Coronary artery (tissue), 2 donors: ENCODE results near the gene FSD2.

ENCODE experiments used
- DNase-seq: peaks from one replicate; pipeline ENCODE4 v3.0.0-alpha.2; 2017; ENCODE audit warnings: low spot score
- H3K27ac ChIP-seq, 2 donors: fragments of 200-600 bp; sonication (generic); one replicate each; pipeline ENCODE4 v1.5.1; 2016 to 2019
- H3K4me3 ChIP-seq: fragments of 200-600 bp; sonication (generic); 2 replicates; pipeline ENCODE4 v1.5.1; 2016; ENCODE audit warnings: mild to moderate bottlenecking, moderate library complexity
- TF ChIP-seq, protein P1 (sequence below): fragments of 200-600 bp; sonication (generic); IDR thresholded peaks from one replicate; pipeline ENCODE4 v1.5.1; 2019; ENCODE audit warnings: antibody characterized with exemption

The FSD2 gene

GRCh38 chr15:82742134-82742533 is 63.7 kb downstream of the FSD2 start:
- TF ChIP-seq, protein P1, sequence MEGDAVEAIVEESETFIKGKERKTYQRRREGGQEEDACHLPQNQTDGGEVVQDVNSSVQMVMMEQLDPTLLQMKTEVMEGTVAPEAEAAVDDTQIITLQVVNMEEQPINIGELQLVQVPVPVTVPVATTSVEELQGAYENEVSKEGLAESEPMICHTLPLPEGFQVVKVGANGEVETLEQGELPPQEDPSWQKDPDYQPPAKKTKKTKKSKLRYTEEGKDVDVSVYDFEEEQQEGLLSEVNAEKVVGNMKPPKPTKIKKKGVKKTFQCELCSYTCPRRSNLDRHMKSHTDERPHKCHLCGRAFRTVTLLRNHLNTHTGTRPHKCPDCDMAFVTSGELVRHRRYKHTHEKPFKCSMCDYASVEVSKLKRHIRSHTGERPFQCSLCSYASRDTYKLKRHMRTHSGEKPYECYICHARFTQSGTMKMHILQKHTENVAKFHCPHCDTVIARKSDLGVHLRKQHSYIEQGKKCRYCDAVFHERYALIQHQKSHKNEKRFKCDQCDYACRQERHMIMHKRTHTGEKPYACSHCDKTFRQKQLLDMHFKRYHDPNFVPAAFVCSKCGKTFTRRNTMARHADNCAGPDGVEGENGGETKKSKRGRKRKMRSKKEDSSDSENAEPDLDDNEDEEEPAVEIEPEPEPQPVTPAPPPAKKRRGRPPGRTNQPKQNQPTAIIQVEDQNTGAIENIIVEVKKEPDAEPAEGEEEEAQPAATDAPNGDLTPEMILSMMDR: no peak
- no peak for DNase-seq
- H3K27ac ChIP-seq: no peak overlapping the region
- no peak overlapping the region for H3K4me3 ChIP-seq

DNA sequence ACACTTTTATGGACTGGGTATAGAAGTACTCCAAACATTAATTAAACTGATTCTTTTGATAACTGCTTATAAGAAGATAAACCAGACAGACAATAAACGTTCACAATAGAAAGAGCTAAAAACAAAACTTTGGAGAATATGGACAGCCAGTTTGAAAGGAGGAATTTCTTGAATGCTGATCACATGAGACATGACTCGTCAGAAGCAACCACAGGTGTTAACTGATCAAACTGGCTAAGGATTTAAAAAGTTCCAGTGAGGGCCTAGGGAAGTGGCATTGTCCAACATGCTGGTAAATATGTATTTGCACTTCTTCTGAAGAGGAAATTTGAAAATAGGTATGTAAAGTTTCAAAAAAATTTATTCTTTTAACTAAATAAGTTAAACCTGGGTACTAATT is 66.8 kb downstream of the FSD2 start:
- Histone ChIP-seq H3K4me3 (no peak overlapping the region), H3K27ac (no peak overlapping the region)
- DNase-seq: no peak
- TF ChIP-seq, protein P1: no peak

- TF ChIP-seq, protein P1: no peak
- DNase-seq: no peak
- no peak overlapping the region for H3K4me3 ChIP-seq
- no peak overlapping the region for H3K27ac ChIP-seq
Measured at GRCh38 chr15:82737975-82738374, 67.9 kb downstream of the FSD2 start.

- DNase-seq: no peak
- H3K4me3 ChIP-seq: no peak overlapping the region
- TF ChIP-seq, protein P1: no peak
- H3K27ac ChIP-seq: no peak overlapping the region
Measured at GRCh38 chr15:82731527-82731926, 74.3 kb downstream of the FSD2 start.

DNA sequence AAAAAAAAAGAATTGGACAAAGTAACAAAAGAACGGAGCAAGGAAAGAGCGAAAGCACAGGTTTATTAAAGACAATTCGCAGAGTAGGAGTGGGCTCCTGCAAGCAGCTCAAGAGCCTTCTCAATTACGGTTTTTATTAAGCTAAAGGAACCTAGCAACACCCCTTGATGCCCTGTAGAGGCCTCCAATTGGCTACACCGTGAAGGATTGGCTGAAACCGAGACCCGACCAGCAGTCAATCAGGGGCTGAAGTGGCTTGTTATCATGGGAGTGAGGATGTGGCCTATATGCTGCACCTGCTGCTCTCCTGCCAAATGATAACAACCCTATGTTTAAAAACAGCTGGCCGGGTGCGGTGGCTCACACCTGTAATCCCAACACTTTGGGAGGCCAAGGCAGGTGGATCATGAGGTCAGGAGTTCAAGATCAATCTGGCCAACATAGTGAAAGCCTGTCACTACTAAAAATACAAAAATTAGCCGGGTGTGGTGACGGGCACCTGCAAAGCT is 75.8 kb downstream of the FSD2 start:
- H3K27ac ChIP-seq: no peak overlapping the region
- TF ChIP-seq, protein P1: no peak
- no peak for DNase-seq
- no peak overlapping the region for H3K4me3 ChIP-seq

- H3K27ac ChIP-seq: no peak overlapping the region
- no peak overlapping the region for H3K4me3 ChIP-seq
- no peak for DNase-seq
- TF ChIP-seq, protein P1: no peak
Measured at GRCh38 chr15:82726816-82727215, 79.1 kb downstream of the FSD2 start.

- TF ChIP-seq, protein P1: no peak
- no peak for DNase-seq
- H3K27ac ChIP-seq: no peak overlapping the region
- H3K4me3 ChIP-seq: no peak overlapping the region
Measured at GRCh38 chr15:82715003-82715402, 90.9 kb downstream of the FSD2 start.
